ENCODE data around the gene LZTR1.

GRCh38 chr22:20964090-20964798, 17.9 kb upstream of the LZTR1 start:
- TF ChIP-seq CTCF (conservative IDR thresholded peaks at IDR 0.05; ENCODE audit: low read depth in 2 of 2) (no peak), POLR2AphosphoS5 (IDR thresholded peaks at IDR 0.05; ENCODE audit: low read depth) (no peak), EZH2 (IDR thresholded peaks at IDR 0.05; ENCODE audit: low read depth, unreplicated experiment) (peak; percentile 76), EZH2phosphoT487 (IDR thresholded peaks at IDR 0.05; ENCODE audit: unreplicated experiment) (no peak), JUNB (IDR thresholded peaks at IDR 0.05; ENCODE audit: unreplicated experiment) (no peak), ZNF331 (CRISPR knock-in tag; IDR thresholded peaks at IDR 0.05; ENCODE audit: low read depth) (no peak), CREB1 (CRISPR knock-in tag; IDR thresholded peaks at IDR 0.05; ENCODE audit: low read depth) (no peak), STAT1 (IDR thresholded peaks at IDR 0.05; ENCODE audit: unreplicated experiment) (no peak), NANOG (IDR thresholded peaks at IDR 0.05; ENCODE audit: borderline replicate concordance) (no peak), ZNF114 (CRISPR knock-in tag; IDR thresholded peaks at IDR 0.05) (no peak), ZNF462 (CRISPR knock-in tag; IDR thresholded peaks at IDR 0.05) (no peak)
- TF ChIP-seq, protein P1, sequence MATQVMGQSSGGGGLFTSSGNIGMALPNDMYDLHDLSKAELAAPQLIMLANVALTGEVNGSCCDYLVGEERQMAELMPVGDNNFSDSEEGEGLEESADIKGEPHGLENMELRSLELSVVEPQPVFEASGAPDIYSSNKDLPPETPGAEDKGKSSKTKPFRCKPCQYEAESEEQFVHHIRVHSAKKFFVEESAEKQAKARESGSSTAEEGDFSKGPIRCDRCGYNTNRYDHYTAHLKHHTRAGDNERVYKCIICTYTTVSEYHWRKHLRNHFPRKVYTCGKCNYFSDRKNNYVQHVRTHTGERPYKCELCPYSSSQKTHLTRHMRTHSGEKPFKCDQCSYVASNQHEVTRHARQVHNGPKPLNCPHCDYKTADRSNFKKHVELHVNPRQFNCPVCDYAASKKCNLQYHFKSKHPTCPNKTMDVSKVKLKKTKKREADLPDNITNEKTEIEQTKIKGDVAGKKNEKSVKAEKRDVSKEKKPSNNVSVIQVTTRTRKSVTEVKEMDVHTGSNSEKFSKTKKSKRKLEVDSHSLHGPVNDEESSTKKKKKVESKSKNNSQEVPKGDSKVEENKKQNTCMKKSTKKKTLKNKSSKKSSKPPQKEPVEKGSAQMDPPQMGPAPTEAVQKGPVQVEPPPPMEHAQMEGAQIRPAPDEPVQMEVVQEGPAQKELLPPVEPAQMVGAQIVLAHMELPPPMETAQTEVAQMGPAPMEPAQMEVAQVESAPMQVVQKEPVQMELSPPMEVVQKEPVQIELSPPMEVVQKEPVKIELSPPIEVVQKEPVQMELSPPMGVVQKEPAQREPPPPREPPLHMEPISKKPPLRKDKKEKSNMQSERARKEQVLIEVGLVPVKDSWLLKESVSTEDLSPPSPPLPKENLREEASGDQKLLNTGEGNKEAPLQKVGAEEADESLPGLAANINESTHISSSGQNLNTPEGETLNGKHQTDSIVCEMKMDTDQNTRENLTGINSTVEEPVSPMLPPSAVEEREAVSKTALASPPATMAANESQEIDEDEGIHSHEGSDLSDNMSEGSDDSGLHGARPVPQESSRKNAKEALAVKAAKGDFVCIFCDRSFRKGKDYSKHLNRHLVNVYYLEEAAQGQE (IDR thresholded peaks at IDR 0.05; ENCODE audit: unreplicated experiment): no peak
- TF ChIP-seq, protein P2, sequence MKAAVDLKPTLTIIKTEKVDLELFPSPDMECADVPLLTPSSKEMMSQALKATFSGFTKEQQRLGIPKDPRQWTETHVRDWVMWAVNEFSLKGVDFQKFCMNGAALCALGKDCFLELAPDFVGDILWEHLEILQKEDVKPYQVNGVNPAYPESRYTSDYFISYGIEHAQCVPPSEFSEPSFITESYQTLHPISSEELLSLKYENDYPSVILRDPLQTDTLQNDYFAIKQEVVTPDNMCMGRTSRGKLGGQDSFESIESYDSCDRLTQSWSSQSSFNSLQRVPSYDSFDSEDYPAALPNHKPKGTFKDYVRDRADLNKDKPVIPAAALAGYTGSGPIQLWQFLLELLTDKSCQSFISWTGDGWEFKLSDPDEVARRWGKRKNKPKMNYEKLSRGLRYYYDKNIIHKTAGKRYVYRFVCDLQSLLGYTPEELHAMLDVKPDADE (IDR thresholded peaks at IDR 0.05): no peak
